HFF-Myc (cell line): ENCODE data around the gene WASL.
A peak's percentile ranks its signal among the peaks of the same experiment; 100 is the strongest.

ENCODE experiments used
- DNase-seq: peaks from one replicate; pipeline ENCODE4 v3.0.0-alpha.2; 2011; ENCODE audit warnings: low read depth; ENCODE audit errors: extremely low read depth
- H3K4me3 ChIP-seq: replicated peaks from 2 replicates; pipeline ENCODE4 v1.5.1; 2011; ENCODE audit warnings: low read depth, mild to moderate bottlenecking, control low read depth, low read length
- TF ChIP-seq, protein P1 (sequence below): IDR thresholded peaks from 2 replicates; pipeline ENCODE4 v1.5.1; 2012; ENCODE audit warnings: mild to moderate bottlenecking, low read depth, low read length, control low read depth; ENCODE audit errors: missing control alignments

The WASL gene

DNA sequence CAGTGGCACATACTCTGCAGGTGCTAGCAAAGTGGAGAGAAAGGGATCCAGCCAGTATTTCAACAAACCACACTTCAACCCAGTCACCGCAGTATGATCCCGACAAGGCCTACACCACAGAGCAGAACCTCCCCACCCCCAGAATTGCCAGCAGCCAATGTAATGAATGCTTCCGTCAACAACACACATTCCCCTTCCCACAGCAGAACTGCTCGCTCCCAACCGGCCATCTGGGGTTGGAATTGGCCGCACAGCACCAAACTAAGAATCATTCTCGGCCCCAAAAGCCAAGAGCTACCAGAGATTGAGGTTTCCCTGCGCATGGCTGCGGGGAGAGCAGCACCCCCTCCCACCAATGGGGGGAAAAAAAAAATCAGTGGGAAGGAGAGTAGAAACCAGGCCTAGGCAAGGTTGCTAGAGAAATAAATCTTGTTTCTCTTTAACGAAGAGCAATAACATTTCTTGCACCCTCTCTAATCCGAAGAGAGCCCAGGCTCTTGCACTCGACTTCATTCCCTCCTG lies 1.1 kb downstream of the WASL start:
- TF ChIP-seq, protein P1, sequence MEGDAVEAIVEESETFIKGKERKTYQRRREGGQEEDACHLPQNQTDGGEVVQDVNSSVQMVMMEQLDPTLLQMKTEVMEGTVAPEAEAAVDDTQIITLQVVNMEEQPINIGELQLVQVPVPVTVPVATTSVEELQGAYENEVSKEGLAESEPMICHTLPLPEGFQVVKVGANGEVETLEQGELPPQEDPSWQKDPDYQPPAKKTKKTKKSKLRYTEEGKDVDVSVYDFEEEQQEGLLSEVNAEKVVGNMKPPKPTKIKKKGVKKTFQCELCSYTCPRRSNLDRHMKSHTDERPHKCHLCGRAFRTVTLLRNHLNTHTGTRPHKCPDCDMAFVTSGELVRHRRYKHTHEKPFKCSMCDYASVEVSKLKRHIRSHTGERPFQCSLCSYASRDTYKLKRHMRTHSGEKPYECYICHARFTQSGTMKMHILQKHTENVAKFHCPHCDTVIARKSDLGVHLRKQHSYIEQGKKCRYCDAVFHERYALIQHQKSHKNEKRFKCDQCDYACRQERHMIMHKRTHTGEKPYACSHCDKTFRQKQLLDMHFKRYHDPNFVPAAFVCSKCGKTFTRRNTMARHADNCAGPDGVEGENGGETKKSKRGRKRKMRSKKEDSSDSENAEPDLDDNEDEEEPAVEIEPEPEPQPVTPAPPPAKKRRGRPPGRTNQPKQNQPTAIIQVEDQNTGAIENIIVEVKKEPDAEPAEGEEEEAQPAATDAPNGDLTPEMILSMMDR = no peak
- DNase-seq = peak; percentile 35
- H3K4me3 ChIP-seq = peak overlapping the region; percentile 79

DNA sequence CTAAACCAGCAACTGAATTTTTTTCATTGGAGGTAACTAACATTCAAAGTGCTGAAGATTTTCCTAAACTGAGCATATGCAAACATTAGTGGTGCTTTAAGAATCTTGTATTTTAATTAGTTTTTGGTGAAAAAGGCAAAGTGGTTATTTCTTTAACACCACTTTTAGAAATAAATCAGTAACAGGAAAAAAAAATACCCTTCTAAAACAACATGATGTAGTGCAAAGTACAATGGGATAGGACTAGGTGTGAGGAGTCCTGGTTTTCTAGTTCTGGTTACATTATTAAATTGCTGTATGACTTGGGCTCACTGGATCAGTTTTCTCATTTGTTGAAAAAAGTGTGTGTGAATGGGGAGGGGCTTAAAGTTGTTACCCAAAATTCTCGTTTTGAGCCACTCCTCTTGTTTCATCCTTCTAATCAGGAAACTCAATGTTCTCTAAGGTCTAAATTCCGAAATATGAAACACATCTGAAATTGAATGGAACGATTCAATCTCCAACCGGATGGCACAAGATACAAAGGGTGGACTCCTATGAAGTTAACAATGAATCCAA lies 1.8 kb downstream of the WASL start:
- peak overlapping the region; percentile 79 for H3K4me3 ChIP-seq

DNA sequence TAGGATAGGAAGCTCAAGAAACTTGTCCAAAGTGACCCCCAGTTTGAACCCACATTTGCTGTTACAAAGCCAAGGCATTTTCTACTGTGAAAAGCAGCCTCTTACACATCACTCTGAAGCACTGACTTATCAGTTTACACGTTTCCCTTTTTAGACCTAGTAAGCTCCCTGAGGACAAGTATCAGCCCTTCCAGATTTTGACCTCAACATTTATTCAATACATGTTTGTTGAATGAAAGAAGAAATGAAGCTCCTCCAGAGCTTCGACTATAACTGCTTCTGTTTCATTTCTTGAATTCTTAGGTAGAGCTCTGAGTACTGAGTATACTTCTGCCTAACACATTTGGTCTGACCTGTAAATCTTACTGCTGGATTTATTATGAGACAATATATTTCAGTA lies 2.7 kb downstream of the WASL start:
- DNase-seq = no peak
- no peak overlapping the region; the same call in 1 of the 2 replicates for H3K4me3 ChIP-seq
- TF ChIP-seq, protein P1 = no peak

More for the DNA sequence above, 1.8 kb downstream of the WASL start:
- no peak for DNase-seq
- TF ChIP-seq, protein P1 = no peak

DNA sequence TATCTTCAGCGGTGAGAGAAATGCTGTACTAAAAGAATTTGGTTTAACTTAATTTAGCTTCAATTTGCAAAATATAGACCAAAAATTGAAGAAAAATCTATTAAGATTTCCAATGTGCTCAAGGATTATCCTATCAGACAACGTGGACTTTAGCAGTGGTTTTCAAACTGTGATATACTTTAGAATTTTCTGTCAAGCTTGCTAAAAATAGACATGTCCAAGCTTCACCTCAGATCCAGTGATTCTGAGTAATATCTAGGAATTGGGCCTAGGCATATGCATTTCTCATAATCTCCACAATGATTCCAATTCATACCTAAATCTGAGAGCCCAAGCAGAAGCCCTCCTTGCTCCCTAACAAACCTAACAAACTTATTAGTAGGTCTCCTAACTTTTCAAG lies 3.4 kb downstream of the WASL start:
- DNase-seq = no peak
- H3K4me3 ChIP-seq = no peak overlapping the region
- TF ChIP-seq, protein P1 = no peak

DNA sequence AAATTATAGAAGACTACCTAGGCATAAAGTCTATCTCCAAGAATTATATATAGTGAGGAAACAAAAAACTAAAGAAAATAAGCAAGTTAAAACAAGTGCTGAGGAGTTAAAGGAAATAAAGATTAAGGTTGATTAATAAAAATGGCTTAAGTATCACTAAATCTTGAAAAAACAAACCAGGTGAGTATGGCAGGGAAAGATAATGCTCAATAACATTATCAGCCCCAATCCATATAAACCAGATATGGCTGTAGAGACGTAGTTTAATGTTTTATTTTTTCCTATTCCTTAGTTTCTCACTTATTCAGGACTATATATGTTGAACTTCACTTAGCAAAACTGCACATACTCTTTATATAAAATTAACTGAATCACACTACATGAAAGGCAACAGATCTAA lies 4.4 kb downstream of the WASL start:
- TF ChIP-seq, protein P1 = no peak
- no peak overlapping the region for H3K4me3 ChIP-seq

DNA sequence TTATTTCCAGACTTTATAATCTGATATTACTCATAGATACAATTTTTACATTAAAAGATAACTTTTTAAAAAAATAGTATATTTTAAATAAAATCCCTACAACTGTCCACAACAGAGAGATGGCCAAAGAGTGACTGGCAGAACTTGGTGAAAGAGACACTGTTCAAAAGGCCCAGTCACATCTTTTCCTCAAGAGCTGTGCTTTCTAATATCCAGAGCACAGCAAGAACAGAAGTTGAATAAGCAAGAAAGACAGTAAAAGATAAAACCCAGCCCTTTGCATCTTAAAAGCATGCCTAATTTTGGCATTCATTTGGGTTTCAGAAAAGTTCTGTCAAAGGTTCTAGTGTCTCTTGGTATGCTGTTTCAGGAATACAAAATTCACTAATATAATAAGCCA lies 6.9 kb downstream of the WASL start:
- H3K4me3 ChIP-seq = no peak overlapping the region
- TF ChIP-seq, protein P1 = no peak
- no peak for DNase-seq

More for the DNA sequence above, 4.4 kb downstream of the WASL start:
- no peak for DNase-seq

DNA sequence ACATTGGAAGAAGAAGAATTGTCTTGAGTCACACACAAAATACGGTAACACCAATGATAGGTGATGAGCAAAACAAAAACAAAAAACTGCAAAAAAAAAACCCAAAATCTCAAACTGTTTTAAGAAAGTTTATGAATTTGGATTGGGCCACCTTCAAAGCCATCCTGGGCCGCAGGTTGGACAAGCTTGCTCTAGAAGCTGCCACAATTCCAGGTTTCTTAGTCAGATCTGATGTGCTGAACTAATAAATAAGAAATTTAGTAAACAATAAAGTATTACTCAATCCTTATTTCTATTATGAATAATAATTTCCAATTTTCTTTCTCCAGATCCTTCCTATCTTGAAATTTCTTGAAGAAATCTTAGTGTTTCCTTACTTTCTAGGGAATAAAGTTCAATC lies 10.0 kb downstream of the WASL start:
- H3K4me3 ChIP-seq = no peak overlapping the region
- TF ChIP-seq, protein P1 = no peak
- DNase-seq = no peak
